ENCODE data around the gene SCYL1. TPM values are rescaled to one million over a fixed set of nuclear protein-coding genes. Genes with fewer than 3 reads are reported as not detected.

The SCYL1 gene
- total RNA-seq, 1 donor from 2014 or later: 91.1 TPM

DNA sequence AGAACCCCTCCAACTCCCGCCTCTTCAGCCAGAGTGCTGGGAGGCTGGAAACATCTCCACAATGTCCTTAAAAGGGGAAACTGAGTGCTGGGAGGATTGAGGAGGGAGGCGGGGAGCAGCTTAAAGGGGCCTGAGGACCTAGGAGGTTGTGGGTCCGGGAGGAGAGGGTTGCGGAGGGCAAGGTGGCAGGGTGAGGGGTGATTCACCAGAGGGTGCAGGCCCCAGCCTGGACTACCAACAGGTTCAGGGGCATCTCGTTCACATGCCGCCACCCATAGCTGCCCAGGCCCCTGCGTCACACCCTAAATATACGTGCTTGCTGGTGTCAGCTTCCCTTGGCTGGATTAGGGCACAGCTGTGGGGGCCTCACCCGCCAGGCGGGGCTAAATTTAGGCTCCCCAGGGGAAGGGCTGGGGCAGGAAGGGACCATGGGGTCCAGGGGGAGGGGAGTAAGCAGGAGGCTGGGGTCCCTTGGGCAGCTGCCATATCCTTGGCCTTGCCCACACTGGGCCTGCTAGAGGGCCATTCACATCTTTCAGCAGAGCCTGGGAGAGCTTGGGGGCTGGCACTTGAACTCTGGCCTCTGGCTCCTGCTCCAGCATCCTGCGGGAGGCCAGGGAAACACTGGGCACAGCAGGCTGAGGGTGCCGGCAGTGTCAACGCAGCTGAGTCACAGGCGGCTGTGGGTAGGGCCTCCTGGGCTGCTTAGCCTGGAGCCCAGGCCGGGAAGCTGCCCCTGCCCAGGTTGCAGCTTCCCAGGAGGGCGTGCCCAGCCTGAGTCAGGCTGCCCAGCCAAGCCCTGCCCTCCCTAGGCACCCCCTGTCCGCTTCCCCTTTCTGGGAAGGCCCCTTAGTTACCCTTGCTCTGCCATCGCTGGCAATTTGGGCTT lies 52.2 kb downstream of the SCYL1 start:
- Mint-ChIP-seq H3K27me3 (ENCODE audit: low read depth) (peaks cover 9% of the 10 kb centered on the region), H3K27ac (peak overlapping the region; percentile 25), H3K4me3 (peak overlapping the region; percentile 66), H3K4me1 (peaks cover 33% of the 10 kb centered on the region), H3K36me3 (peaks cover 7% of the 10 kb centered on the region), H3K9me3 (no peaks in the 10 kb centered on the region)
- no peak for DNase-seq (ENCODE audit: low spot score in 2 of 2, unreplicated experiment in 2 of 2)
- TF ChIP-seq, protein P1, sequence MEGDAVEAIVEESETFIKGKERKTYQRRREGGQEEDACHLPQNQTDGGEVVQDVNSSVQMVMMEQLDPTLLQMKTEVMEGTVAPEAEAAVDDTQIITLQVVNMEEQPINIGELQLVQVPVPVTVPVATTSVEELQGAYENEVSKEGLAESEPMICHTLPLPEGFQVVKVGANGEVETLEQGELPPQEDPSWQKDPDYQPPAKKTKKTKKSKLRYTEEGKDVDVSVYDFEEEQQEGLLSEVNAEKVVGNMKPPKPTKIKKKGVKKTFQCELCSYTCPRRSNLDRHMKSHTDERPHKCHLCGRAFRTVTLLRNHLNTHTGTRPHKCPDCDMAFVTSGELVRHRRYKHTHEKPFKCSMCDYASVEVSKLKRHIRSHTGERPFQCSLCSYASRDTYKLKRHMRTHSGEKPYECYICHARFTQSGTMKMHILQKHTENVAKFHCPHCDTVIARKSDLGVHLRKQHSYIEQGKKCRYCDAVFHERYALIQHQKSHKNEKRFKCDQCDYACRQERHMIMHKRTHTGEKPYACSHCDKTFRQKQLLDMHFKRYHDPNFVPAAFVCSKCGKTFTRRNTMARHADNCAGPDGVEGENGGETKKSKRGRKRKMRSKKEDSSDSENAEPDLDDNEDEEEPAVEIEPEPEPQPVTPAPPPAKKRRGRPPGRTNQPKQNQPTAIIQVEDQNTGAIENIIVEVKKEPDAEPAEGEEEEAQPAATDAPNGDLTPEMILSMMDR (IDR thresholded peaks at IDR 0.05; ENCODE audit: unreplicated experiment): no peak

DNA sequence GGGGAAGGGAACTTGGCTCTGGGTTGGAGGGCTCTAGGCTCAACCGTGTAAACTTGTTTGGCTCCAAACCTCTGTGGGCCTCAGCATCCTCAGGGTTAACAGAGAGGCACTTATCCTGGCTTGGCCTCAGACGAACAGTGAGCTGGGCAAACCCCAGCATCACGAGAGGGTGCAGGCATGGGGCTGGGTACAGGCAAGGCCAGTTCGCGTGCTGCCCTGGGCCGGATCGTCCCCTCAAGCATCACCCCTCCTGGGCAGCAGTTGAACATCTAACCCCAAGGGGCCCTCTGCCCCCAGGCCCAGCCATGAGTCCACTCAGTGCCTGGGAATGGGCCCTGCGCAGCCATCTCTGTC lies 52.9 kb downstream of the SCYL1 start:
- H3K4me3 Mint-ChIP-seq: peak overlapping the region; percentile 26
- H3K27me3 Mint-ChIP-seq (ENCODE audit: low read depth): peaks cover 9% of the 10 kb centered on the region
- H3K27ac Mint-ChIP-seq: no peak overlapping the region
- H3K4me1 Mint-ChIP-seq: peaks cover 31% of the 10 kb centered on the region
- no peaks in the 10 kb centered on the region for H3K9me3 Mint-ChIP-seq
- peaks cover 7% of the 10 kb centered on the region for H3K36me3 Mint-ChIP-seq
- DNase-seq (ENCODE audit: low spot score in 2 of 2, unreplicated experiment in 2 of 2): no peak
- TF ChIP-seq, protein P1 (IDR thresholded peaks at IDR 0.05; ENCODE audit: unreplicated experiment): no peak

DNA sequence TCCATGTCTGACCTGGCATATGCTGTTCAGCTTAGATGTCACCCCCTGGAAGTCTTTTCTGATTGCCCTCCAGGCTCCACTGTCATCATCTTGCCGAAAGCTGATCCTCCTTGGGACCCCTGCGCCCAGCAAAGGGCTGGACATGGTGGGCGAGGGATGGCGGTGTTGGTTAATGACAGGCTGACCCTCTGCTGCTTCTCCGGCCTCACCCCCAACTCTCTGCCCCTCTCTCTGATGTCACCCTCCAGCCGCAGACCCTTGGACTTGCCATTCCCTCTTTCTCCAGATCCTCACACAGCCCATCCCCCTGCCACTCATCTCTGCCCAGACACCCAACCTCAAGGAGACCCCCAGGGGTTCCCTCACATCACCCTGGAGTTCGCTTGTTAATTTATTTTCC lies 53.3 kb downstream of the SCYL1 start:
- peak overlapping the region; percentile 26 for H3K4me3 Mint-ChIP-seq
- no peak for DNase-seq (ENCODE audit: low spot score in 2 of 2, unreplicated experiment in 2 of 2)
- H3K27ac Mint-ChIP-seq: no peak overlapping the region
- TF ChIP-seq, protein P1 (IDR thresholded peaks at IDR 0.05; ENCODE audit: unreplicated experiment): no peak
- H3K9me3 Mint-ChIP-seq: no peaks in the 10 kb centered on the region
- H3K27me3 Mint-ChIP-seq (ENCODE audit: low read depth): peaks cover 9% of the 10 kb centered on the region
- peaks cover 29% of the 10 kb centered on the region for H3K4me1 Mint-ChIP-seq
- peaks cover 7% of the 10 kb centered on the region for H3K36me3 Mint-ChIP-seq

DNA sequence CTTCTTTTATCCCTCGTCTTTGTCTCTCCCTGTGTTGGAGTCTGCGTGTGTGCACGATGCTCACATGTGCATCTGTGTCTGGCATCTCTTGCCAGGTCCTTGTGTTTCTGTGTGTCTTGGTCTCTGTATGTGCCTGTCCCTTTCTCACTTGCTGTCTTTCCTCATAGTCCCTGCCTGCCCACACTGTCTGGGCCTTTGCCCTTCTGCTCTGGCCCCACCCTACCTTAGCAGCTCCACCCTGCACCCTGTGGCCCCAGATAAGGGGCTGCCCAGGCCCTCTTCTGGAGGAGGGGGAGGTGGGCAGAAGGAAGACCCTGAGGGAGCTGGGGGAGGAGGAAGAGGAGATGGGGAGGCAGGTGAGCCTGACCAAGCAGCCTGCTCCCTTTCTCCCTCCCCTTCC lies 53.8 kb downstream of the SCYL1 start:
- Mint-ChIP-seq H3K36me3 (peaks cover 7% of the 10 kb centered on the region), H3K9me3 (no peaks in the 10 kb centered on the region), H3K4me3 (no peak overlapping the region), H3K27me3 (ENCODE audit: low read depth) (peaks cover 9% of the 10 kb centered on the region), H3K4me1 (peaks cover 25% of the 10 kb centered on the region), H3K27ac (peak overlapping the region; percentile 14)
- TF ChIP-seq, protein P1 (IDR thresholded peaks at IDR 0.05; ENCODE audit: unreplicated experiment): no peak
- no peak for DNase-seq (ENCODE audit: low spot score in 2 of 2, unreplicated experiment in 2 of 2)

DNA sequence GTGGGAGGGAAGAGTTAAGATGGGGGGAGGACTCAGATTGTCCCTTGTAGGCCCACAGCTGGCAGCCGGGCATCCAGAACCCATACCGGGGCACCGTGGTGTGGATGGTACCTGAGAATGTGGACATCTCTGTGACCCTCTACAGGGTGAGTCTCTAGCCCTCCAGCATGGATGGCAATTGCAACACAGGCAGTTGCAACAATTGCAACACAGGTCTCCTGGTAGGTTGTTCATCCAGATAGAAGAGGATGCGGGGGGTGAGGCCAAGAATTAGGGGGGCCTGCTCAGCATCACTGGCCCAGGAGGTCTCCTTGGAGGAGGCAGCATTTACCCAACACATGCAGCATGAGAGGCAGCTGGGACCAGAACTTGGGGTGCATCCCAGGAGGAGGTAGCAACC lies 54.4 kb downstream of the SCYL1 start:
- Mint-ChIP-seq H3K27ac (no peak overlapping the region), H3K9me3 (no peaks in the 10 kb centered on the region), H3K4me1 (peaks cover 21% of the 10 kb centered on the region), H3K27me3 (ENCODE audit: low read depth) (peaks cover 11% of the 10 kb centered on the region), H3K36me3 (peaks cover 7% of the 10 kb centered on the region), H3K4me3 (no peak overlapping the region)
- TF ChIP-seq, protein P1 (IDR thresholded peaks at IDR 0.05; ENCODE audit: unreplicated experiment): no peak
- DNase-seq (ENCODE audit: low spot score in 2 of 2, unreplicated experiment in 2 of 2): no peak
